ENCODE results near the gene ADAMTS9.

Gene ADAMTS9

GRCh38 chr3:64621726-64622395 is 65.9 kb downstream of the ADAMTS9 start:
- Mint-ChIP-seq H3K27me3 (ENCODE audit: low read depth) (no peaks in the 10 kb centered on the region), H3K4me3 (no peak overlapping the region), H3K9me3 (peaks cover 4% of the 10 kb centered on the region), H3K27ac (peak overlapping the region in 1 of 3 experiments; percentile 53), H3K4me1 (peaks cover 21% of the 10 kb centered on the region), H3K36me3 (ENCODE audit: low read depth) (peaks cover 85% of the 10 kb centered on the region)
- TF ChIP-seq CTCF (IDR thresholded peaks at IDR 0.05; ENCODE audit: unreplicated experiment in 3 of 3), result no peak

- H3K4me3 Mint-ChIP-seq, result no peak overlapping the region
- no peak for TF ChIP-seq CTCF (IDR thresholded peaks at IDR 0.05; ENCODE audit: unreplicated experiment in 3 of 3)
- H3K27ac Mint-ChIP-seq, result no peak overlapping the region
- H3K9me3 Mint-ChIP-seq, result peaks cover 4% of the 10 kb centered on the region
- H3K36me3 Mint-ChIP-seq (ENCODE audit: low read depth), result peaks cover 85% of the 10 kb centered on the region
- no peaks in the 10 kb centered on the region for H3K27me3 Mint-ChIP-seq (ENCODE audit: low read depth)
- peaks cover 21% of the 10 kb centered on the region for H3K4me1 Mint-ChIP-seq
Observed at GRCh38 chr3:64621275-64621674, 66.5 kb downstream of the ADAMTS9 start.

GRCh38 chr3:64620020-64620419 is 67.8 kb downstream of the ADAMTS9 start:
- H3K4me1 Mint-ChIP-seq, result peaks cover 22% of the 10 kb centered on the region
- TF ChIP-seq CTCF (IDR thresholded peaks at IDR 0.05; ENCODE audit: unreplicated experiment in 3 of 3), result no peak
- peaks cover 4% of the 10 kb centered on the region for H3K9me3 Mint-ChIP-seq
- H3K27ac Mint-ChIP-seq, result no peak overlapping the region
- no peaks in the 10 kb centered on the region for H3K27me3 Mint-ChIP-seq (ENCODE audit: low read depth)
- H3K36me3 Mint-ChIP-seq (ENCODE audit: low read depth), result peaks cover 85% of the 10 kb centered on the region
- H3K4me3 Mint-ChIP-seq, result no peak overlapping the region

GRCh38 chr3:64619216-64619615 is 68.6 kb downstream of the ADAMTS9 start:
- peaks cover 4% of the 10 kb centered on the region for H3K9me3 Mint-ChIP-seq
- peaks cover 89% of the 10 kb centered on the region for H3K36me3 Mint-ChIP-seq (ENCODE audit: low read depth)
- no peaks in the 10 kb centered on the region for H3K27me3 Mint-ChIP-seq (ENCODE audit: low read depth)
- TF ChIP-seq CTCF (IDR thresholded peaks at IDR 0.05; ENCODE audit: unreplicated experiment in 3 of 3), result no peak
- H3K4me3 Mint-ChIP-seq, result no peak overlapping the region
- H3K4me1 Mint-ChIP-seq, result peaks cover 26% of the 10 kb centered on the region
- no peak overlapping the region for H3K27ac Mint-ChIP-seq

GRCh38 chr3:64617610-64618009 is 70.2 kb downstream of the ADAMTS9 start:
- Mint-ChIP-seq H3K4me3 (no peak overlapping the region), H3K27me3 (ENCODE audit: low read depth) (no peaks in the 10 kb centered on the region), H3K27ac (peak overlapping the region in 1 of 3 experiments; percentile 37), H3K36me3 (ENCODE audit: low read depth) (peaks cover 88% of the 10 kb centered on the region), H3K4me1 (peaks cover 35% of the 10 kb centered on the region), H3K9me3 (peaks cover 4% of the 10 kb centered on the region)
- TF ChIP-seq CTCF (IDR thresholded peaks at IDR 0.05; ENCODE audit: unreplicated experiment in 3 of 3), result no peak

- H3K4me1 Mint-ChIP-seq, result peaks cover 42% of the 10 kb centered on the region
- TF ChIP-seq CTCF (IDR thresholded peaks at IDR 0.05; ENCODE audit: unreplicated experiment in 3 of 3), result no peak
- peak overlapping the region in 1 of 3 experiments; percentile 39 for H3K27ac Mint-ChIP-seq
- H3K4me3 Mint-ChIP-seq, result no peak overlapping the region
- peaks cover 4% of the 10 kb centered on the region for H3K9me3 Mint-ChIP-seq
- H3K27me3 Mint-ChIP-seq (ENCODE audit: low read depth), result no peaks in the 10 kb centered on the region
- peaks cover 88% of the 10 kb centered on the region for H3K36me3 Mint-ChIP-seq (ENCODE audit: low read depth)
Observed at GRCh38 chr3:64616953-64617352, 70.8 kb downstream of the ADAMTS9 start.

Data from nephron (organoid).